GM12873 (cell line): ENCODE results near the gene LEFTY2.

Source experiments
- TF ChIP-seq, protein P1 (sequence below): IDR thresholded peaks from 2 replicates; pipeline ENCODE4 v1.5.1; 2012; ENCODE audit warnings: low read depth, mild to moderate bottlenecking, moderate library complexity, low read length, control low read depth; ENCODE audit not compliant: insufficient read depth; ENCODE audit errors: missing control alignments

LEFTY2 gene

DNA sequence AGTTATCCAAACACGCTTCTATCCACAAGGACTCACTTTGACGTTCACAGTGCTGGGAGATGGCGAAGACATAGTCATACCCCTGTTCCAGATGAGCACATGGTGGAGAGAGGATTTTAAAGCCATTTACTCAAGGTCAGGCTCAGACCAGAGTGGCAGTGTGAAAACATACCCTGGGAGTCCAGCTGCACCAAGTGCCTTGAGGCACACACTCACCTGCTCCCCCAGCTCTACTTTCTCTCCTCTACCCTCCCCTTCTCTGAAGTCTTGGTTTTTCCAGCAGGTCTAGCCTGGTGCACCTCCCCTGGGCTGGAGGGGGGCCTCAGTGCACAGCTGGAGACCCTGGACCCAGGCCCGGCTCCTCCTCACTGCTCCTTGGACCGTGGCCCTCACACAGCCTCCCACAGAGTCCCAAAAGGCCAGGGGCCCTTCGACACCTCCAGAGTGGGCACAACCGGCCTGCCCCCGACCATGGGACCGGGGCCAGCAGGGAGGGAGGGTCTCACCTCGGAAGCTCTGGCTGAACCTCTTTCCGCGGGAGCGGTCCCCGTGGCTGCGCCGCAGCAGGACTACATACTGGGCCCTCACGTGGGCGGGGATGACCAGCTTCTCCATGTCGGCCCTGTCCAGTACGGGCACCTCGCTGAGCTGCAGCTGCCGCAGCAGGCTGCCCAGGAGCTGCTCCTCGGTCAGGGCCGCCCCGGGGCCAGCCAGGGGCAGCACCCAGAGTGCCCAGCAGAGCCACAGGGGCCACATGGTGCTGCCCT lies 452 bp downstream of the LEFTY2 start:
- TF ChIP-seq, protein P1, sequence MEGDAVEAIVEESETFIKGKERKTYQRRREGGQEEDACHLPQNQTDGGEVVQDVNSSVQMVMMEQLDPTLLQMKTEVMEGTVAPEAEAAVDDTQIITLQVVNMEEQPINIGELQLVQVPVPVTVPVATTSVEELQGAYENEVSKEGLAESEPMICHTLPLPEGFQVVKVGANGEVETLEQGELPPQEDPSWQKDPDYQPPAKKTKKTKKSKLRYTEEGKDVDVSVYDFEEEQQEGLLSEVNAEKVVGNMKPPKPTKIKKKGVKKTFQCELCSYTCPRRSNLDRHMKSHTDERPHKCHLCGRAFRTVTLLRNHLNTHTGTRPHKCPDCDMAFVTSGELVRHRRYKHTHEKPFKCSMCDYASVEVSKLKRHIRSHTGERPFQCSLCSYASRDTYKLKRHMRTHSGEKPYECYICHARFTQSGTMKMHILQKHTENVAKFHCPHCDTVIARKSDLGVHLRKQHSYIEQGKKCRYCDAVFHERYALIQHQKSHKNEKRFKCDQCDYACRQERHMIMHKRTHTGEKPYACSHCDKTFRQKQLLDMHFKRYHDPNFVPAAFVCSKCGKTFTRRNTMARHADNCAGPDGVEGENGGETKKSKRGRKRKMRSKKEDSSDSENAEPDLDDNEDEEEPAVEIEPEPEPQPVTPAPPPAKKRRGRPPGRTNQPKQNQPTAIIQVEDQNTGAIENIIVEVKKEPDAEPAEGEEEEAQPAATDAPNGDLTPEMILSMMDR, result no peak

DNA sequence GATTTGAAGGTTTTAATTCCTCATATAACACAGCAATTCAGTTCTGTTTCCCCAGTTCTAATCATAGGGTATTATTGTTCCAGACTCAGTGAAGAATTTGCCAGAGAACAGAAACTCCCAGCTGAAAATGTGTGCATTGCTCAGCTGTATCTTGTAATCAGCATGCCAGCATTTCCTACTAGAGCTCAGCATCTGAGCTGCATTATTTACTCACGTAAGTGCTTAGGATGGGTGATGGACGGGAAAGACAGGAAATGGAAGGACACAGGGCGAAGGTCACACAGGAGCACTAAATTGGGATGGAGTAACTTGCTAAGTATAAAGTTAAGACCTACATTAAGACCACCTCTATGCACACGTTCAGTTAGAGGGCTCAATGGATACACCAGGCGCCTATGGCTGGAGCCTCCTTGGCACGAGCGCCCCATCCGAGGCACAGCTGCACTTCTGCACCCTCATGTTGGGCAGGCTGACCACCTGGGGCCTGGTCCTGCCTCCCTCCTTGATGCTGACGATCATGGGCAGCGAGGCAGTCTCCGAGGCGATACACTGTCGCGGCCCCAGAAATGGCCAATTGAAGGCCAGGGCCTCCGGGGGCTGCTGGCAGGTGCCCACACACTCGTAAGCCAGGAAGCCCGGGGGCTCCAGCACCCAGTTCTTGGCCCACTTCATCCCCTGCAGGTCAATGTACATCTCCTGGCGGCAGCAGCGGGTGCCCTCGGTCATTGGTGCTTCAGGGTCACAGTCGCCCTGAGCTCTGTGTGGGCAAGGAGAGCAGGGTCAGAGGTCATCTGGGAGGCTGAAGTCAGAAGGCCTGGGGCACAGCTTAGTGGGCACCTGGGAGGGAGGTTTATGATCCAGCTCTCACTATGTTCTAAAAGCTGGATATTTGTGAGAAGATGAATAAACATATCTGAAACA lies 3.7 kb downstream of the LEFTY2 start:
- TF ChIP-seq, protein P1, result no peak

GRCh38 chr1:225936523-225936922 lies 4.5 kb downstream of the LEFTY2 start:
- TF ChIP-seq, protein P1, result no peak

- TF ChIP-seq, protein P1, result no peak
These were observed 6.3 kb downstream of the LEFTY2 start for GRCh38 chr1:225934711-225935110.

GRCh38 chr1:225933072-225933471 lies 7.9 kb downstream of the LEFTY2 start:
- TF ChIP-seq, protein P1, result no peak

GRCh38 chr1:225931270-225932136 lies 9.5 kb downstream of the LEFTY2 start:
- TF ChIP-seq, protein P1, result no peak

DNA sequence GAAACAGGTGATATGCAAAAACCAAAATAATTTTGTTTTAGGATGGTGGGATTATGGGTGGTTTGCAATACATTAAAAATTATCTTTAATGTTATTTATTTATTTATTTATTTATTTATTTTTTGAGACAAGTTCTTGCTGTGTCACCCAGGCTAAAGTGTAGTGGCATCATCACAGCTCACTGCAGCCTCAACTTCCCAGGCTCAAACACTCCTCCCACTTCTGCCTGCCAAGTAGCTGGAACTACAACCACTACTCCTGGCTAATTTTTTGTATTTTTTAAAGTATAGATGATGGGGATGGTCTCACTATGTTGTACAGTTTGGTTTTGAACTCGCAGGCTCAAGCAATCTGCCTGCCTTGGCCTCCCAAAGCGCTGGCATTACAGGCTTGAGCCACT lies 10.5 kb downstream of the LEFTY2 start:
- TF ChIP-seq, protein P1, result no peak
